Measurements from ENCODE around the gene SRSF11.

DNA sequence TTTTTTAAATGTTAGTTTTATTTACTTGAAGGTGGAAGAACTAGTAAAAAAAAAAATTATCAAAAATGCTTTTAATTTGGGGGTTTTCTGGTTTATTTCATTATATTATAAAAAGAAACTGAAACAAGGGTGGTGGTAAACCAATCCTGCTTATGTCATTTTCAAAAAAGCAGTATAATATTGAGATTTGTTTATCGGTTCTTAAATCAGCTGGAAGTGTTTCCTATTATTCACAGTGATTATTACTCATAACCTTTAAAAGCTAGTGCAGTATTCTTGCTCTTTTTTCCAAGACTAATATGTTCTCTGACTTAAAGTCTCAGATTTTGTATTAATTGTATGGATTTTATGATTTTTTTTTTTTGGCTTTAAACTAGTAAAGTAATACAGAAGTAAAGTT, 10.4 kb upstream of the SRSF11 start:
- TF ChIP-seq GATA3 (IDR thresholded peaks at IDR 0.05; ENCODE audit: low read depth, low read length) (no peak), GATA2 (IDR thresholded peaks at IDR 0.05; ENCODE audit: low read depth, low read length) (no peak)

All from SH-SY5Y (cell line).